ENCODE measurements around the gene LHFPL5. TPM values are rescaled to one million over a fixed set of nuclear protein-coding genes. Genes with fewer than 3 reads are reported as not detected.

The LHFPL5 gene
- polyA plus RNA-seq, 1 donor (not counting 4 experiments of a cell fraction or from before 2014, with no cell fraction given): not detected

DNA sequence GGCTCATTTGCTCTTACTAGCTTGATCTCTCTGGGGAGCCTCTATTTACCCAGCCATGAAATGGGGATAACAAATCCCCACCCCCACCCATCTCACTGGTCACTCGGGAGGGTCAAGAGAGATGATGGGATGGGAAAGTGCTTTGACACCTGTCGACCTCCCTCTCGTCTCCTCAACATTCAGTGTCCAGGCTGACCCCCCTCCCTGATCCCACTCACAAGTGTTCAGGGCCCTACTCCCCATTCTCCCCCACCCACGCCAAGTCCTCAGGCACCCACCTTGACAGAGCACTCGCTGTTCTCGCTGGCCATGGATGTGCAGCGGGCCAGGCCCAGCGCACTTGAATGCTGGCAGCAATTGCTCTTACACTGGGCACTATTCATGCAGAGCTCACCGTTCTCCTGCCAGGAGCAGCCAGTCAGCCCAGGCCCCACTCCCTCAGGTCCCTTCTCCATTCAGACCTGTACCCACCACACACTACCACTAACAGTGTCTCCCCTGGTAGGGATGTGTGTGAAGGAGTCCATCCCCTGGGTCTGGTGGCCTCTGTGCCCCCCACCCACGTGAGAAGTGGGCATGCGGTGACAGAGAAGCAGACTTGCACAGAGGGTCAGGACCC lies 9.6 kb upstream of the LHFPL5 start:
- Histone ChIP-seq H3K9me1 (ENCODE audit: control insufficient read depth, extremely low read depth, insufficient read depth, low read length) (no peaks in the 10 kb centered on the region), H3K27me3 (ENCODE audit: control insufficient read depth, extremely low read depth, insufficient read depth, low read length) (no peaks in the 10 kb centered on the region), H3K4me2 (ENCODE audit: control insufficient read depth, extremely low read depth, insufficient read depth, low read depth, low read length) (no peak overlapping the region), H3K4me3 (ENCODE audit: control insufficient read depth in 2 of 3, extremely low read depth in 1 of 3, insufficient read depth in 2 of 3, low read depth in 1 of 3, low read length in 3 of 3) (no peak overlapping the region), H3K4me1 (ENCODE audit: control insufficient read depth, extremely low read depth, insufficient read depth, low read length) (no peaks in the 10 kb centered on the region), H3K9me3 (ENCODE audit: control insufficient read depth, low read depth, low read length) (no peaks in the 10 kb centered on the region), H4K20me1 (ENCODE audit: control insufficient read depth, extremely low read depth, insufficient read depth, low read length) (no peaks in the 10 kb centered on the region), H3K36me3 (ENCODE audit: control insufficient read depth in 2 of 2, extremely low read depth in 1 of 2, insufficient read depth in 2 of 2, low read length in 2 of 2) (no peaks in the 10 kb centered on the region), H2AFZ (ENCODE audit: control insufficient read depth, low read length) (no peak overlapping the region), H3K27ac (ENCODE audit: control insufficient read depth, insufficient read depth, low read length) (no peak overlapping the region), H3K9ac (ENCODE audit: control insufficient read depth, extremely low read depth, insufficient read depth, low read length) (no peak overlapping the region), H3K79me2 (ENCODE audit: control insufficient read depth, insufficient read depth, low read length) (no peaks in the 10 kb centered on the region)
- FAIRE-seq (no peak), DNase-seq (ENCODE audit: low read depth, low spot score) (no peak)
- TF ChIP-seq CTCF (optimal IDR thresholded peaks at IDR 0.05 in 1 of 3, IDR thresholded peaks at IDR 0.05 in 1 of 3, conservative IDR thresholded peaks at IDR 0.05 in 1 of 3; ENCODE audit: extremely low read depth in 1 of 3, insufficient read depth in 2 of 3, low read length in 3 of 3): no peak
- TF ChIP-seq EZH2 (IDR thresholded peaks at IDR 0.05; ENCODE audit: low read length): no peak
- dilution Hi-C loops (cut with MboI; ENCODE audit: extremely low pct_ligation_motif_present, low sequenced_read_pairs): no loop called here

DNA sequence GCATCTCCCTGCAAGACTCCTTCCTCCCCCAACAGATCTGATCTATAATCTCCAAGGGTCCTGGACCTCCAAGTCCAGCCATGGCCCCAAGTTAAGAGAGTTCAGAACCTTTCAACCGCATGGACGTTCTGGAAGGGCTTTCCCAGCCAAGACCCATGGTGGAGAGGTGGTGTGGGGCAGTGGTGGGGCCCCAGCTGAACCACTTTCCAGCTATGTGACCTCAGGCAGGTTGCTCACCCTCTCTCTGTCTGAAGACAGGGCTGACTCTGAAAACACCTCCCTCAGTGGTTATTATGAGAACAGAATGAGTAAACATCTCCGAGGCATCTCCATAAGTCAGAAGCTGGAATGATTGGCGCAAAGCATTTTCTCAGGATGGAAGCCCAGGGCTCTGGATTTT lies 8.9 kb upstream of the LHFPL5 start:
- no peak overlapping the region for H3K4me3 ChIP-seq (ENCODE audit: control insufficient read depth in 2 of 3, extremely low read depth in 1 of 3, insufficient read depth in 2 of 3, low read depth in 1 of 3, low read length in 3 of 3)
- H3K79me2 ChIP-seq (ENCODE audit: control insufficient read depth, insufficient read depth, low read length): no peaks in the 10 kb centered on the region
- H3K27ac ChIP-seq (ENCODE audit: control insufficient read depth, insufficient read depth, low read length): no peak overlapping the region
- FAIRE-seq (no peak), DNase-seq (ENCODE audit: low read depth, low spot score) (no peak)
- no peaks in the 10 kb centered on the region for H3K27me3 ChIP-seq (ENCODE audit: control insufficient read depth, extremely low read depth, insufficient read depth, low read length)
- dilution Hi-C loops (cut with MboI; ENCODE audit: extremely low pct_ligation_motif_present, low sequenced_read_pairs): no loop called here
- no peaks in the 10 kb centered on the region for H3K4me1 ChIP-seq (ENCODE audit: control insufficient read depth, extremely low read depth, insufficient read depth, low read length)
- no peaks in the 10 kb centered on the region for H3K36me3 ChIP-seq (ENCODE audit: control insufficient read depth in 2 of 2, extremely low read depth in 1 of 2, insufficient read depth in 2 of 2, low read length in 2 of 2)
- no peak overlapping the region for H3K9ac ChIP-seq (ENCODE audit: control insufficient read depth, extremely low read depth, insufficient read depth, low read length)
- no peak overlapping the region for H2AFZ ChIP-seq (ENCODE audit: control insufficient read depth, low read length)
- no peaks in the 10 kb centered on the region for H4K20me1 ChIP-seq (ENCODE audit: control insufficient read depth, extremely low read depth, insufficient read depth, low read length)
- no peaks in the 10 kb centered on the region for H3K9me3 ChIP-seq (ENCODE audit: control insufficient read depth, low read depth, low read length)
- TF ChIP-seq CTCF (optimal IDR thresholded peaks at IDR 0.05 in 1 of 3, IDR thresholded peaks at IDR 0.05 in 1 of 3, conservative IDR thresholded peaks at IDR 0.05 in 1 of 3; ENCODE audit: extremely low read depth in 1 of 3, insufficient read depth in 2 of 3, low read length in 3 of 3) (no peak), EZH2 (IDR thresholded peaks at IDR 0.05; ENCODE audit: low read length) (no peak)
- H3K4me2 ChIP-seq (ENCODE audit: control insufficient read depth, extremely low read depth, insufficient read depth, low read depth, low read length): no peak overlapping the region
- H3K9me1 ChIP-seq (ENCODE audit: control insufficient read depth, extremely low read depth, insufficient read depth, low read length): no peaks in the 10 kb centered on the region

Measured in keratinocyte (primary cell).